ENCODE data around the gene AGBL4. TPM values are rescaled to one million over a fixed set of nuclear protein-coding genes. Genes with fewer than 3 reads are reported as not detected.

AGBL4 gene
- total RNA-seq, 1 experiment from 2014 or later = not detected

- H3K9ac ChIP-seq (ENCODE audit: low read length) = no peak overlapping the region
- H3K27ac ChIP-seq (ENCODE audit: low read depth, low read length) = no peak overlapping the region
- no TSS peak for BruUV-seq (replicated peaks)
- ChIA-PET CTCF (no interaction called here), RAD21 (ENCODE audit: low non-redundant PET in 1 of 2, low total read pairs in 2 of 2, uncharacterized antibody in 2 of 2, unreplicated experiment in 2 of 2) (no interaction called here), POLR2A (no interaction called here)
- ATAC-seq (no peak), DNase-seq (ENCODE audit: low read depth, low spot score) (no peak)
- H3K79me2 ChIP-seq (ENCODE audit: insufficient read depth, low read length) = no peaks in the 10 kb centered on the region
- H4K20me1 ChIP-seq (ENCODE audit: insufficient read depth) = no peaks in the 10 kb centered on the region
- H3K4me2 ChIP-seq (ENCODE audit: low read length) = no peak overlapping the region
- no peaks in the 10 kb centered on the region for H3K36me3 ChIP-seq (ENCODE audit: control insufficient read depth in 1 of 2, insufficient read depth in 2 of 2, low read length in 2 of 2)
- H3K9me3 ChIP-seq (ENCODE audit: control insufficient read depth in 1 of 2, insufficient read depth in 1 of 2, low read depth in 1 of 2, low read length in 2 of 2) = no peaks in the 10 kb centered on the region
- intact Hi-C loops (cut with micrococcal nuclease) = no loop called here
- no peak for TF ChIP-seq SP1 (IDR thresholded peaks at IDR 0.05; ENCODE audit: low read depth)
- TF ChIP-seq EZH2 (IDR thresholded peaks at IDR 0.05) = no peak
- TF ChIP-seq ZNF274 (IDR thresholded peaks at IDR 0.05; ENCODE audit: low read depth, low read length) = no peak
- no peak for TF ChIP-seq ZFX (IDR thresholded peaks at IDR 0.05)
- TF ChIP-seq CBX3 (IDR thresholded peaks at IDR 0.05; ENCODE audit: low read depth) = no peak
- no peak for TF ChIP-seq CEBPB (IDR thresholded peaks at IDR 0.05; ENCODE audit: low read depth)
- TF ChIP-seq SRF (IDR thresholded peaks at IDR 0.05; ENCODE audit: low read depth) = no peak
- no peak for TF ChIP-seq POLR2A (IDR thresholded peaks at IDR 0.05; ENCODE audit: borderline replicate concordance, extremely low read depth, insufficient read depth, insufficient read length)
- no peak for TF ChIP-seq ELF1 (IDR thresholded peaks at IDR 0.05; ENCODE audit: borderline replicate concordance, low read depth)
- TF ChIP-seq YY1 (IDR thresholded peaks at IDR 0.05; ENCODE audit: extremely low read depth, insufficient replicate concordance, low read depth, low read length) = no peak
- TF ChIP-seq RAD21 (IDR thresholded peaks at IDR 0.05; ENCODE audit: low read depth) = no peak
- no peak for TF ChIP-seq MAX (IDR thresholded peaks at IDR 0.05)
- no peak for TF ChIP-seq POLR2AphosphoS5 (IDR thresholded peaks at IDR 0.05; ENCODE audit: low read depth, low read length)
- no peak for TF ChIP-seq REST (IDR thresholded peaks at IDR 0.05; ENCODE audit: low read depth)
- no peak for TF ChIP-seq CTCF (IDR thresholded peaks at IDR 0.05 in 2 of 3, conservative IDR thresholded peaks at IDR 0.05 in 1 of 3; ENCODE audit: borderline replicate concordance in 1 of 3, insufficient read depth in 1 of 3, low read depth in 2 of 3, low read length in 2 of 3)
- TF ChIP-seq EZH2phosphoT487 (IDR thresholded peaks at IDR 0.05; ENCODE audit: borderline replicate concordance) = no peak
- H2AFZ ChIP-seq (ENCODE audit: low read depth, low read length, poor library complexity, severe bottlenecking) = no peak overlapping the region
- no peak overlapping the region for H3K4me3 ChIP-seq (replicated peaks in 1 of 2; ENCODE audit: low read depth in 1 of 2, low read length in 2 of 2)
- no peaks in the 10 kb centered on the region for H3K4me1 ChIP-seq (ENCODE audit: control insufficient read depth in 1 of 2, insufficient read depth in 2 of 2, low read length in 2 of 2)
- no peaks in the 10 kb centered on the region for H3K9me2 ChIP-seq (ENCODE audit: insufficient read depth)
- peaks cover 1% of the 10 kb centered on the region for H3K27me3 ChIP-seq (ENCODE audit: insufficient read depth, low read length)
These were observed 1426.1 kb downstream of the AGBL4 start for GRCh38 chr1:48597663-48598062.

Measured in HCT116 (cell line).